GM19193 (cell line): ENCODE measurements around the gene HSPA14.

Experiments used
- POLR2A ChIP-seq: IDR thresholded peaks from 4 replicates; pipeline ENCODE4 v1.6.1; 2011; ENCODE audit not compliant: insufficient read depth, insufficient read length; ENCODE audit errors: extremely low read depth

HSPA14 gene

GRCh38 chr10:14910953-14911352 is 72.8 kb downstream of the HSPA14 start:
- no peak for TF ChIP-seq POLR2A

DNA sequence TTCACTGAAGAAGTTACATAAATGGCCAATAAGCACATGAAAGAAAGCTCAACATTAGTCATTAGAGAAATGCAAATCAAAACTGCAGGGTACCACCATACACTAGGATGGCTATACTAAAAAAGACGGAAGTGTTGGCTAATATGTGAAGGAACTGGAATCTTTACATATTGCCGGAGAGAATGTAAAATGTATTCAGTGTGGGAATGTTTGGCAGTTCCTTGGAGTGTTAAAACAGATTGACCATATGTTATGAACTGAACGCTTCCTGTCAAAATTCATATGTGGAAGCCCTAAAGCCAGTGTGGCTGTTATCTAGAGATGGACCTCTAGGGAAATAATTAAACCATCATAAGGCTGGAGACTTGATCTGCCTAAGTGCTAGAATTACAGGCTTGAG is 73.7 kb downstream of the HSPA14 start:
- TF ChIP-seq POLR2A = no peak

- TF ChIP-seq POLR2A = no peak
Observed at GRCh38 chr10:14916600-14916999, 78.5 kb downstream of the HSPA14 start.

DNA sequence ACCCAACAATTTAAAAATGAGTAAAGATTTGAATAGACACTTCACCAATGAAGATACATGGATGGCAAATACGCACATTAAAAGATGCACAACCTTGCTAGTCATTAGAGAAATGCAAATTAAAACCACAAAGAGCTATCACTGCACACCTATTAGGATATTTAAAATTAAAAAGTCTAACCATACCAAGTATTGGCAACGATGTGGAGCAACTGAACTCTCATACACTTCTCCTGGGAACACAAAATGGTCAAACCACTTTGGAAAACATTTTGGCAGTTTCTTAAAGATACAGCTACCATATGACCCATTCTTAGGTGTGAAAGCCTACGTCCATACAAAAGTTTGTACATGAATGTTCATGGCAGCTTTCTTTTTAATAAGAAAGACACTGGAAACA is 79.7 kb downstream of the HSPA14 start:
- no peak for TF ChIP-seq POLR2A

DNA sequence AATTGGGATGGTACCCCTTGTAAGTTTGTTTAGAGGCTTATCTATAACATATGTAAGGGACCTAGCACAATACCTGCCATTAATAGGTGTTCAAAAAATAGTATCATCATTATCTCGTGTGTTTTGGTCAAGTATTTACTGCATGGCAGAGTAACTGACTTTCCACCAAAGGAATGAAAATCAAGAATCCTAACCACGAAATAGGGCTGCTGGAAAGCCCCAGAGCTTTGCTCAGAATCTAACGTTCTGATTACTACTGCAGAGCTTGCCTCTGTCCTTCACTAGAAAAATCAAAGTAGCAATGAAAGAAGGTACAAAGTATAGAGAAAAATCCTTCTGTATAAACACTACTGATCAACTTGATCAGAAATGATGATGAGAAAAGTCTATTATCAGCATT is 80.9 kb downstream of the HSPA14 start:
- no peak for TF ChIP-seq POLR2A
